NB4 (cell line): Measurements from ENCODE around the gene CHST1.

Experiments
- DNase-seq: peaks from one replicate; pipeline ENCODE4 v3.0.0; 2010; ENCODE audit warnings: low read depth
- H3K4me3 ChIP-seq: one replicate; pipeline ENCODE4 v1.5.1; 2011; ENCODE audit warnings: mild to moderate bottlenecking, low read depth, low read length, moderate library complexity
- CTCF ChIP-seq: IDR thresholded peaks from one replicate; pipeline ENCODE4 v1.5.1; 2012; ENCODE audit warnings: low read depth, low read length
- MAX ChIP-seq: IDR thresholded peaks from 2 replicates; pipeline ENCODE4 v1.6.1; 2011; ENCODE audit warnings: low read depth, low read length
- MYC ChIP-seq: IDR thresholded peaks from 2 replicates; pipeline ENCODE4 v1.6.1; 2011; ENCODE audit warnings: low read depth, low read length
- POLR2A ChIP-seq: IDR thresholded peaks from 2 replicates; pipeline ENCODE4 v1.6.1; 2011; ENCODE audit warnings: mild to moderate bottlenecking; ENCODE audit not compliant: insufficient read length; ENCODE audit errors: extremely low read depth

Gene CHST1

GRCh38 chr11:45655012-45655283 is 10.5 kb downstream of the CHST1 start:
- H3K4me3 ChIP-seq: no peak overlapping the region
- no peak for DNase-seq
- TF ChIP-seq CTCF: no peak
- no peak for TF ChIP-seq POLR2A

GRCh38 chr11:45654231-45655011 is 11.0 kb downstream of the CHST1 start:
- no peak for TF ChIP-seq CTCF
- no peak for TF ChIP-seq POLR2A
- TF ChIP-seq MYC: no peak
- no peak for TF ChIP-seq MAX
- no peak overlapping the region for H3K4me3 ChIP-seq
- DNase-seq: no peak

- no peak overlapping the region for H3K4me3 ChIP-seq
- TF ChIP-seq POLR2A (no peak), MYC (no peak), MAX (no peak)
- no peak for DNase-seq
Observed at GRCh38 chr11:45653277-45653676, 12.1 kb downstream of the CHST1 start.

GRCh38 chr11:45652781-45653180 is 12.6 kb downstream of the CHST1 start:
- no peak for DNase-seq
- no peak overlapping the region for H3K4me3 ChIP-seq
- no peak for TF ChIP-seq POLR2A

- H3K4me3 ChIP-seq: no peak overlapping the region
- DNase-seq: no peak
- TF ChIP-seq MYC (no peak), POLR2A (no peak), MAX (no peak), CTCF (no peak)
Observed at GRCh38 chr11:45651841-45652749, 13.3 kb downstream of the CHST1 start.

- no peak for DNase-seq
- no peak for TF ChIP-seq CTCF
- no peak for TF ChIP-seq MAX
- TF ChIP-seq MYC: no peak
- no peak for TF ChIP-seq POLR2A
- H3K4me3 ChIP-seq: no peak overlapping the region
Observed at GRCh38 chr11:45651156-45651555, 14.3 kb downstream of the CHST1 start.
